Ishikawa (cell line): ENCODE measurements around the gene C1orf198.

ENCODE experiments used
- CEBPB ChIP-seq: IDR thresholded peaks from 2 replicates; pipeline ENCODE4 v1.6.1; 2012
- CREB1 ChIP-seq: IDR thresholded peaks from 2 replicates; pipeline ENCODE4 v1.6.1; 2012; ENCODE audit warnings: low read depth
- EGR1 ChIP-seq: IDR thresholded peaks from 2 replicates; pipeline ENCODE4 v1.6.1; 2012
- EP300 ChIP-seq: IDR thresholded peaks from 2 replicates; pipeline ENCODE4 v1.6.1; 2012; ENCODE audit warnings: borderline replicate concordance
- MAX ChIP-seq: IDR thresholded peaks from 2 replicates; pipeline ENCODE4 v1.6.1; 2012
- NFIC ChIP-seq: IDR thresholded peaks from 2 replicates; pipeline ENCODE4 v1.6.1; 2012
- RAD21 ChIP-seq: IDR thresholded peaks from 2 replicates; pipeline ENCODE4 v1.6.1; 2012; ENCODE audit warnings: low read depth
- REST ChIP-seq: IDR thresholded peaks from 2 replicates; pipeline ENCODE4 v1.6.1; 2012; ENCODE audit warnings: low read depth, mild to moderate bottlenecking
- TAF1 ChIP-seq: IDR thresholded peaks from 2 replicates; pipeline ENCODE4 v1.6.1; 2012; ENCODE audit warnings: low read depth, mild to moderate bottlenecking
- TCF12 ChIP-seq: IDR thresholded peaks from 2 replicates; pipeline ENCODE4 v1.6.1; 2012; ENCODE audit warnings: low read depth
- USF1 ChIP-seq: IDR thresholded peaks from 2 replicates; pipeline ENCODE4 v1.6.1; 2012
- YY1 ChIP-seq: IDR thresholded peaks from 2 replicates; pipeline ENCODE4 v1.6.1; 2012; ENCODE audit warnings: low read depth
- ZBTB7A ChIP-seq: IDR thresholded peaks from 2 replicates; pipeline ENCODE4 v1.6.1; 2012; ENCODE audit warnings: low read depth

- TF ChIP-seq YY1 (no peak), NFIC (no peak), EGR1 (no peak), TCF12 (no peak), RAD21 (no peak), MAX (no peak), REST (no peak), TAF1 (no peak), USF1 (no peak), CREB1 (no peak), ZBTB7A (no peak), CEBPB (no peak), EP300 (no peak)
Observed at GRCh38 chr1:230866171-230867070, 1.9 kb downstream of the C1orf198 start.
